KMS-11 (cell line): ENCODE measurements around the gene TSHZ3.

ENCODE experiments used
- H2AFZ ChIP-seq: fragments of 200-600 bp; sonication (generic); 2 replicates; pipeline ENCODE4 v1.6.1; 2016; ENCODE audit warnings: antibody characterized with exemption, mixed run types, low read depth
- H3K27ac ChIP-seq: fragments of 200-600 bp; sonication (generic); 2 replicates; pipeline ENCODE4 v1.6.1; 2016; ENCODE audit warnings: mild to moderate bottlenecking, mixed run types
- H3K27me3 ChIP-seq: fragments of 200-600 bp; sonication (generic); 2 replicates; pipeline ENCODE4 v1.6.1; 2017; ENCODE audit warnings: mild to moderate bottlenecking, low read depth, mixed run types, moderate library complexity; ENCODE audit not compliant: insufficient read depth
- H3K36me3 ChIP-seq: fragments of 200-600 bp; sonication (generic); 2 replicates; pipeline ENCODE4 v1.6.1; 2017; ENCODE audit warnings: mild to moderate bottlenecking, mixed run types; ENCODE audit not compliant: insufficient read depth
- H3K4me1 ChIP-seq: fragments of 200-600 bp; sonication (generic); 2 replicates; pipeline ENCODE4 v1.6.1; 2016; ENCODE audit warnings: mild to moderate bottlenecking, low read depth, mixed run types; ENCODE audit not compliant: poor library complexity, severe bottlenecking
- H3K4me2 ChIP-seq: fragments of 200-600 bp; sonication (generic); 2 replicates; pipeline ENCODE4 v1.7.0; 2016; ENCODE audit warnings: mild to moderate bottlenecking, mixed run types
- H3K4me3 ChIP-seq: fragments of 200-600 bp; sonication (generic); IDR thresholded peaks from 2 replicates; pipeline ENCODE4 v1.6.1; 2017; ENCODE audit warnings: low read depth, low read length, mixed read lengths; ENCODE audit not compliant: insufficient read depth
- H3K79me2 ChIP-seq: fragments of 200-600 bp; sonication (generic); 2 replicates; pipeline ENCODE4 v1.6.1; 2016; ENCODE audit warnings: low read depth, mixed run types; ENCODE audit not compliant: insufficient read depth
- H3K9ac ChIP-seq: fragments of 200-600 bp; sonication (generic); 2 replicates; pipeline ENCODE4 v1.6.1; 2016; ENCODE audit warnings: mild to moderate bottlenecking, mixed run types
- H4K20me1 ChIP-seq: fragments of 200-600 bp; sonication (generic); 2 replicates; pipeline ENCODE4 v1.6.1; 2016; ENCODE audit warnings: mild to moderate bottlenecking, mixed run types; ENCODE audit not compliant: insufficient read depth
- TF ChIP-seq, protein P1 (sequence below): fragments of 200-600 bp; sonication (generic); conservative IDR thresholded peaks from 2 replicates; pipeline ENCODE4 v1.6.1; 2017; ENCODE audit warnings: low read depth, mild to moderate bottlenecking, antibody characterized with exemption, low read length, moderate library complexity, mixed read lengths

TSHZ3 gene

DNA sequence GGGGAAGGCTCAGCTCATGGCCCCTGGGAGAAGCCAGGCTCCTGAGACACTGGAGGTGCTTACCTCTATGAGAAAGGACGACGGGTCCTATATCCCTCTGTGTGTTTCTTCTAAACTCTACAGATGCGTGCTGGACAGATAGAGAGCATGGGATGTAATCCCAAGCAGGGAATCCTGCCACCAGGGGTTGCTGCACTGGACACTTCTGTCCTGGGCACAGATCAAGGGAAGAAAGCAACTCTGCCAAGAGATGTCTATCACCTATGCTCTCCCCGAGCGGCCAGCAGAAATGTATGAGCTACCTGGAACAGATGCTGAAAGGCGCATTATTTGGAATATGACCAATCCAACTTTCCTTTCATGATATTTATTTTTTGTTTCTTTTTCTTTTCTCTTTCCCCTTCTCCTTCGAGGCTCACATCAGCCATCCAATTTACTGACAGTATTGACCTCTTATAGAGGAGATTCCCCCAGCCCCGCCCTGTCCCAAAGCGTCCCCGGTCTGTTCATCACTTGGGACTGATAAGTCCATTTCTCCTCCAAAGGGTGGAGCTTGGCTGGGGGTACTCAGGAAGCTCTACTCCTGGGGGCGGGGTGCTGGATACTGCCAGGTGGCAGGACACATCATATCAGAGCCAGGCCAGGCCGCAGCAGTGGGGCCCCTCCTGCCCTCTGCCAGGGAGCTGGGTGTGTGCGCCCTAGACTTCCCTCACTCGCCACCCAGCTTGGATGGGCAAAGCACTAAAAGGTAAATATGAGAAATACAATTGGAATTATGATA is 34.2 kb downstream of the TSHZ3 start:
- Histone ChIP-seq H2AFZ (no peak overlapping the region), H3K9ac (no peak overlapping the region), H3K27me3 (no peaks in the 10 kb centered on the region), H3K36me3 (no peaks in the 10 kb centered on the region), H3K79me2 (no peaks in the 10 kb centered on the region), H4K20me1 (no peaks in the 10 kb centered on the region), H3K4me1 (no peaks in the 10 kb centered on the region), H3K4me2 (no peak overlapping the region), H3K27ac (no peak overlapping the region), H3K4me3 (no peak overlapping the region)
- TF ChIP-seq, protein P1, sequence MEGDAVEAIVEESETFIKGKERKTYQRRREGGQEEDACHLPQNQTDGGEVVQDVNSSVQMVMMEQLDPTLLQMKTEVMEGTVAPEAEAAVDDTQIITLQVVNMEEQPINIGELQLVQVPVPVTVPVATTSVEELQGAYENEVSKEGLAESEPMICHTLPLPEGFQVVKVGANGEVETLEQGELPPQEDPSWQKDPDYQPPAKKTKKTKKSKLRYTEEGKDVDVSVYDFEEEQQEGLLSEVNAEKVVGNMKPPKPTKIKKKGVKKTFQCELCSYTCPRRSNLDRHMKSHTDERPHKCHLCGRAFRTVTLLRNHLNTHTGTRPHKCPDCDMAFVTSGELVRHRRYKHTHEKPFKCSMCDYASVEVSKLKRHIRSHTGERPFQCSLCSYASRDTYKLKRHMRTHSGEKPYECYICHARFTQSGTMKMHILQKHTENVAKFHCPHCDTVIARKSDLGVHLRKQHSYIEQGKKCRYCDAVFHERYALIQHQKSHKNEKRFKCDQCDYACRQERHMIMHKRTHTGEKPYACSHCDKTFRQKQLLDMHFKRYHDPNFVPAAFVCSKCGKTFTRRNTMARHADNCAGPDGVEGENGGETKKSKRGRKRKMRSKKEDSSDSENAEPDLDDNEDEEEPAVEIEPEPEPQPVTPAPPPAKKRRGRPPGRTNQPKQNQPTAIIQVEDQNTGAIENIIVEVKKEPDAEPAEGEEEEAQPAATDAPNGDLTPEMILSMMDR: no peak

DNA sequence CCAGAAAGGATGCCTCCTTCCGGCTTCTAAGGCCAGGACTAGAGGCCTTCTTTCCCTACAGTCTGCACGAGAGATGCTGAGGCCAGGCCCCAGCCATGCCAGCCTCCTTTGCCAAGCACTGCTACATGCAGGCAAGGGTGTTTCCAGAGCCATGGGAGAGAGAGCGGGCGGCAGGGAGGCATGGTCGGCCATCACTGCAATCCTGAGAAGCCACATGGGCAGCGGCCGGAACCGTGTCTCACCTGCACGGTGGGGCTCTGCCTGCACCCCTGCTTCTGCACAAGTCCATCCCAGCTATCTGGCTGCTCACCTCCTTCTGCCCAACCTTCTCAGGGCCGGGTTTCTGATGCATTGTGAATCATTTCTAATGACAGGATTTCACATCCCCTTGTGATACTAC is 35.1 kb downstream of the TSHZ3 start:
- Histone ChIP-seq H3K79me2 (no peaks in the 10 kb centered on the region), H3K4me2 (no peak overlapping the region), H3K4me3 (no peak overlapping the region), H3K4me1 (no peaks in the 10 kb centered on the region), H3K9ac (no peak overlapping the region), H2AFZ (no peak overlapping the region), H3K36me3 (no peaks in the 10 kb centered on the region), H3K27me3 (no peaks in the 10 kb centered on the region), H3K27ac (no peak overlapping the region), H4K20me1 (no peaks in the 10 kb centered on the region)
- TF ChIP-seq, protein P1: no peak

DNA sequence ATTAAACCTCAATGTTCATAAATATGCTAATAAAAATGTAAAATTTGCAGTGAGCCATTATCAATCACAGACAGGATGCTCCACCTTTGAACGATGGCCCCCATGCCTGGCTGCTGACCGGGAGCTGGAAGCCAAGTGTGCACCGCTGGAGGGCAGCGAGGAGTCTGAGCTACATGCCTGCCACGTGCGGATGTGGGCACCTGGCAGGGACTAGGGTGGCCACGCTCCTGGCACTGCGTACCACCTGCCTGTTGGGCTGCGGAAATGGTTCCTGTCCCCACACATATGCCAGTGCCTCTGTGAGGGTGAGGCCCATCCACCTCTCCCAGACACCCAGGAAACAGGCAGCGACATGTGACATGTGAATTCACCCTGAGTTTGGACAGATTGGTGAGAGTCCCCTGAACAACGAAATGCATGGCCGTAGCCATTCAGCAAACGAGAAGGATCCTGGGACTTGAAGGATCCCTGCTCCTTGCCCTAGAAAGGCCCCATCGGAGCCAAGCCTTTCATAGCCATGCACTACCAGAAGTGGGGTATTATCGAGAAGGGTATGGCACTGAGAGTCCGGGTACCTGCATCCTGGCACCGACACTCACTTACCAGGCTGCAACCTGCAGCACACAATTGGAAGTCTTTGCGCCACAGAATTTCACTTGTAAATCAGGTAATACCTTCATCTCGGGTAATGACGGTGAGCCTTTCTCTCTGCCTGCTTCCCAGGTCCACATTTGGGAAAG is 35.8 kb downstream of the TSHZ3 start:
- no peaks in the 10 kb centered on the region for H3K36me3 ChIP-seq
- H3K79me2 ChIP-seq: no peaks in the 10 kb centered on the region
- no peaks in the 10 kb centered on the region for H3K27me3 ChIP-seq
- no peaks in the 10 kb centered on the region for H3K4me1 ChIP-seq
- H3K4me3 ChIP-seq: no peak overlapping the region
- no peak overlapping the region for H3K27ac ChIP-seq
- H4K20me1 ChIP-seq: no peaks in the 10 kb centered on the region
- H3K9ac ChIP-seq: no peak overlapping the region
- no peak overlapping the region for H2AFZ ChIP-seq
- TF ChIP-seq, protein P1: no peak
- no peak overlapping the region for H3K4me2 ChIP-seq

DNA sequence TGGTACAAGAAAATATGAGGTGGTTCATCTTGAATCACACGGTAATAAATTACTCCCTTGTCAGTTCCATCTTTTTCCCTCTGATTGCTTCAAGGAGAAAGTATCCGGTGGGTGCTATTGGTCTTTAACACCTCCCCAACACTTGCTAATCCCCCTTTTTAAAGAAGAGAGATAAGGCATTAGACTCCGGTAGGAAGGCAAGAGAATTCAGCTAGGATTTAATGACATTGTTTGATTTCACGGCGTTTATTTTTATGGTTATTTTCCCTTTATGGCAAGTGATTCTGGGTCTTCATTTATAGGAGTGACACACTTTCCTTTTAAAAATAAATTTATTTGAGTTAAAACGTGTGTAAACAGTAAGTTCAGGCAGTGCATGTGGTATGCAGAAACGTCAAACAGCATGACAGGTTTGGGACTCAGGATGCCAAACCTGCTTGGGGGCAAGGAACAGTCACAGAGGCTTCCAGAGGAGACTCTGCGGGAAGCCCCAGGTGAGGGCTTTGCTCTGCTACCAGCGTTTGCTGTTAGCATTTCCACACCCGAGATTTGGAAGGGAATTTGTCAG is 36.5 kb downstream of the TSHZ3 start:
- no peaks in the 10 kb centered on the region for H3K27me3 ChIP-seq
- H3K4me1 ChIP-seq: no peaks in the 10 kb centered on the region
- no peaks in the 10 kb centered on the region for H3K79me2 ChIP-seq

More for the DNA sequence above, 36.5 kb downstream of the TSHZ3 start:
- Histone ChIP-seq H3K4me3 (no peak overlapping the region), H3K9ac (no peak overlapping the region), H4K20me1 (no peaks in the 10 kb centered on the region), H3K4me2 (no peak overlapping the region), H2AFZ (no peak overlapping the region), H3K27ac (no peak overlapping the region), H3K36me3 (no peaks in the 10 kb centered on the region)
- TF ChIP-seq, protein P1: no peak
